ENCODE results near the gene FA2H.

FA2H gene

DNA sequence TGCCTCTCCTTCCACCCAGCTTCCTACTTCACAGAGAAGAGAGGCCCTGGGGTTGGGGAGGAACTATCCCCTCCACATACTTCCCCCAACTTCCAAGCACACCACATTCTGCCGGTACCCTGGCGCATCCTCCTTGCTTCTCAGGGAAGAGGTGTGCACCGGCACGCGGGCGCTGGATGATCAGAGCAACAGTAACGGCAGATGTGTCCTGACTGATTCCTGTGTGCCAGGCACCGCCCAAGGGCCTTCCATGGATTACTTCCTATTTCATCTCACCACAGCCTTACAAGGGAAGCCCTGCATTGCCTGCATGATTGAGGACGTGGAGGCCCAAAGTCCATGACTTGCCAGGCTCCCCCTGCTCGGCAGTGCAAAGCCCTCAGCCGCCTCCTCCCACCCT is 52.9 kb downstream of the FA2H start:
- no peak for DNase-seq (ENCODE audit: low spot score)
- TF ChIP-seq, protein P1, sequence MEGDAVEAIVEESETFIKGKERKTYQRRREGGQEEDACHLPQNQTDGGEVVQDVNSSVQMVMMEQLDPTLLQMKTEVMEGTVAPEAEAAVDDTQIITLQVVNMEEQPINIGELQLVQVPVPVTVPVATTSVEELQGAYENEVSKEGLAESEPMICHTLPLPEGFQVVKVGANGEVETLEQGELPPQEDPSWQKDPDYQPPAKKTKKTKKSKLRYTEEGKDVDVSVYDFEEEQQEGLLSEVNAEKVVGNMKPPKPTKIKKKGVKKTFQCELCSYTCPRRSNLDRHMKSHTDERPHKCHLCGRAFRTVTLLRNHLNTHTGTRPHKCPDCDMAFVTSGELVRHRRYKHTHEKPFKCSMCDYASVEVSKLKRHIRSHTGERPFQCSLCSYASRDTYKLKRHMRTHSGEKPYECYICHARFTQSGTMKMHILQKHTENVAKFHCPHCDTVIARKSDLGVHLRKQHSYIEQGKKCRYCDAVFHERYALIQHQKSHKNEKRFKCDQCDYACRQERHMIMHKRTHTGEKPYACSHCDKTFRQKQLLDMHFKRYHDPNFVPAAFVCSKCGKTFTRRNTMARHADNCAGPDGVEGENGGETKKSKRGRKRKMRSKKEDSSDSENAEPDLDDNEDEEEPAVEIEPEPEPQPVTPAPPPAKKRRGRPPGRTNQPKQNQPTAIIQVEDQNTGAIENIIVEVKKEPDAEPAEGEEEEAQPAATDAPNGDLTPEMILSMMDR (IDR thresholded peaks at IDR 0.05; ENCODE audit: extremely low read depth, missing control alignments), result no peak

DNA sequence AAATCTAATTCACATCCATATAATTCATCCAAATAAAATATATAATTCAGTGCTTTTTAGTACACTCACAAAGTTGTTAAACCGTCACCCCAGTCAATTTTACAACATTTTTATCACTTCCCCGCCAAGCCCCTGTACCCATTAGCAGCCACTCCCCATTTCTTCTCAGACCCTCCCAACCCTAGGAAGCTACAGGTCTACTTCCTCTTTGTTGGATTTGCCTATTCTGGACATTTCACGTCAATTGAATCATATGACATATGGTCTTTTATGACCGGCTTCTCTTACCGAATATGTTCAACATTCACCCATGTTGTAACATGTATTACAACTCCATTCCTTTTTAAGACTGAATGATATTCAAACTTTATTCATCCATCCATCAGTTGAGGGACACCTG is 54.0 kb downstream of the FA2H start:
- DNase-seq (ENCODE audit: low spot score), result no peak
- TF ChIP-seq, protein P1 (IDR thresholded peaks at IDR 0.05; ENCODE audit: extremely low read depth, missing control alignments), result no peak

DNA sequence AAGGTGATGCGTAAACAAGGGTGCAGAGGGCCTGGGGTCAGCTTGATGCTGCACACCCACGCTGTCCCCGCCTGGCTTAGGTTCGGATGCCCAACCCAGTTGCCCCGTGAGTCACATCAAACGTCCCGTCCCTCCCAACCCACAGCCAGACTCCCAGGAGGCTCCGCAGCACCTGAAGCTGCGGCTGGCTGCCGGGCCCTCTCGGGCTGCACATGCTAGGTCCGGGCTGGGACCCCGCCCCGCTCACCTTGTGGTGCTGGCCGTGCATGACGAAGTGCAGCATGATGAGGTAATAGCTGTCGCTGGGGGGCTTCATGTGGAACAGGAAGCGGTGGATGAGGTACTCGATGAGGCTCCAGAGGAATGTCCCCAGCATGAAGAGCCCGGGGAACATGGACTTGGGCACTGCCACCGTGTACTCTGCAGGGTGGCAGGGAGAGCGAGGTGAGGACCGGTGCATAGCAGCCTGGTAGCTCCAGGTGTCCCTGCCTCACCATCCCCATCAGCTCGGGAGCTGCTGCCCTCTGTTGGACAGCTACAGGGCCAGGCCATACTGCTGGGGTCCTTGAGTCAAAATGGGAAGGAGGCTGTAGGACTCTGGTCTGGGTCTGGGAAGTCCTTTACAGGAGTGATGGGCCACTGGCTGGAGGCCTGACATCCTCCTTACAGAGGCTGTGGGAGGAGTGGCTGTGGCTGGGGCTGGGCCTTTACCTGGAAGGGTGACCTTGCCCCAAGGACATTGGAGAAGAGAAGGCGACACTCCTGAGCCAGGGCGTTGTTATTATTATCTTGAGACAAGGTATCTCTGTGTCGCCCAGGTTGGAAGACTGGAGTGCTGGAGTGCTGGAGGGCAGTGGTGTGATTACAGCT is 55.6 kb downstream of the FA2H start:
- TF ChIP-seq, protein P1 (IDR thresholded peaks at IDR 0.05; ENCODE audit: extremely low read depth, missing control alignments), result no peak
- no peak for DNase-seq (ENCODE audit: low spot score)

DNA sequence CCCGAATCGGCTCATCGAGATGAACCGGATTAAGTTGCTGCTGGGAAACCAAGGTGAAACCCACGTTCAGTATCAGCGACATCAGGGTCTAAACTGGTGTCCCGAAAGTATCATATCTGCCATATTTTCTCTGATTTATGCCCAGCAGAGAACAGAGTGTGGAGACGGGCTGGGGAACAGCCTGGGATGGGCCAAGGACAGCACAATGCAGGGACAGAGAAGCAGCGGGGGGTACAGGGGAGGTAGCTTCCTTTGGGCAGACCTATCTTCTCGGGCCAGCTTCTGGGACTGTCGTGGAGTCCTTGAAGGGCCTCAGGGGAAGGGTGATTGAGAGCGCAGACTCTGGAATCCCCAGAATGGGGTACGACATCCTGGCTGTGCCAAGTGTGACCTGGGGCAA is 56.5 kb downstream of the FA2H start:
- TF ChIP-seq, protein P1 (IDR thresholded peaks at IDR 0.05; ENCODE audit: extremely low read depth, missing control alignments), result no peak
- DNase-seq (ENCODE audit: low spot score), result no peak

DNA sequence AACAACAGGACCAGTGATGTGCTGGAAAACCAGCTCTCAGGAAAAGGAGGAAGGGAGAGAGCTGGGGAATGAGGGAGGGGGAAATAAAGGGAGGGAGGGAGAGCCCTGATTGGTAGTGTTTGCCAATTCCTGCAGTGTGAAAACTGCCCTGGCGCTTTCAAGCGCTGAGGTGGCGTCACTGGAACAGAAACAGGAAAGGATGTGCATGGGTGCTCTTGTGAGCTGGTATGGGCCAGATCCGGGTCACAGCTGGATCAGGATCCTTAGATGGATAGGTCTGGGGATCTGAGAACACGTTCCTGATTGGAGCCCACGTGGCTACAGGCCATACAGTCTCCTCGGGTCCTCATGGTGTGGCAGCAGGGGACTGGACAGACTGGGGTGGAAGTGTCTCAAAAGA is 57.3 kb downstream of the FA2H start:
- TF ChIP-seq, protein P1 (IDR thresholded peaks at IDR 0.05; ENCODE audit: extremely low read depth, missing control alignments), result no peak

DNA sequence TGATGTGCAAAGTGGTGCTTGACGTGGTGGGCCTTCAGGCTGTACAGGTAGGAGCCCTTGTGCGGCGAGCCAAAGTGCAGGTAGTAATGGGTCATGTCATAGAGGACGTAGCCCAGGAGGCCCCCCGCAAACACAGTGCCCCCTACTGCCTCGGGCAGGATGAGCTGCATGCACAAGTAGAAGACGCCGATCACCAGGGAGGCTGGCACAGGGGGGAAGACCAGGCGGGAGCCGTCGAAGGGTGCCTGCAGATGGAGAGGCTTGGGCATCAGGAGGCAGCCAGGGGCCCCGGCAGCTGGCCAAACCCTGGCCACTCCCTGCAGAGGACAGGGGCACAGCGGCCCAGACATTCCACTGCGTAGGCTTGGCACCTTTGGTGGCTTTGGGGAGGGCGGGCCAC is 58.3 kb downstream of the FA2H start:
- TF ChIP-seq, protein P1 (IDR thresholded peaks at IDR 0.05; ENCODE audit: extremely low read depth, missing control alignments), result no peak
- DNase-seq (ENCODE audit: low spot score), result no peak

More for the DNA sequence above, 57.3 kb downstream of the FA2H start:
- DNase-seq (ENCODE audit: low spot score), result no peak

DNA sequence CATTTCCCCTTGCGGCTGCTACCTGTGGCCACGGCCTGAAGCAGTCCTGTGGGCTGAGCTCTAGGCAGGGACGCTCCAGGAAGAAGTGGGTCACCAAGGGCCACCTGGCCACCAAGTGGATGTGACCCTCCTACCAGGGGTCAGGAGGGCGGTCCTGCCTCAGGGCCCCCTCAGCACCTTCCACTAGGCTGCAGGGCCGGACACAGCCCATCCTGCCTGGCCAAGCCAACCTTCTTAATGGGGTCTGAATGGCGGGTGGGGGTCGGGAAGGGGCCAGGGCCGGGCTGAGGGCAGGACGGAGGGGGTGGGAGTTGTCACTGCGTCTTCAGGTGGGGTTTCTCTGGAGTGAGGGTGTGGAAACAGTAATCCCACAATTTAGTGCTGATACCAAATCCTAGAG is 60.7 kb downstream of the FA2H start:
- TF ChIP-seq, protein P1 (IDR thresholded peaks at IDR 0.05; ENCODE audit: extremely low read depth, missing control alignments), result no peak
- no peak for DNase-seq (ENCODE audit: low spot score)
